ENCODE data around the gene SDK1. TPM values are rescaled to one million over a fixed set of nuclear protein-coding genes. Genes with fewer than 3 reads are reported as not detected.

Gene SDK1
- total and polyA plus RNA-seq, 2 donors (not counting 3 experiments of a cell fraction or from before 2014, with no cell fraction given), result 1.6 to 3.9 TPM

GRCh38 chr7:4265676-4266075 lies 964.6 kb downstream of the SDK1 start:
- Histone ChIP-seq H3K4me3 (replicated peaks in 1 of 3; ENCODE audit: insufficient read depth in 1 of 3, low read depth in 1 of 3, low read length in 3 of 3) (no peak overlapping the region), H4K20me1 (replicated peaks; ENCODE audit: control insufficient read depth, extremely low read depth, insufficient read depth, low read length) (no peaks in the 10 kb centered on the region), H3K9ac (replicated peaks; ENCODE audit: extremely low read depth, insufficient read depth, low read length) (no peak overlapping the region), H3K27me3 (ENCODE audit: control insufficient read depth in 2 of 2, insufficient read depth in 2 of 2, low read length in 2 of 2) (no peaks in the 10 kb centered on the region), H3K79me2 (ENCODE audit: control insufficient read depth, insufficient read depth, low read length) (no peaks in the 10 kb centered on the region), H3K36me3 (ENCODE audit: control insufficient read depth in 2 of 2, extremely low read depth in 1 of 2, insufficient read depth in 2 of 2, low read length in 2 of 2) (no peaks in the 10 kb centered on the region), H3K27ac (ENCODE audit: insufficient read depth, low read depth, low read length) (no peak overlapping the region), H2AFZ (ENCODE audit: low read depth, low read length) (no peak overlapping the region), H3K4me1 (ENCODE audit: control insufficient read depth, extremely low read depth, insufficient read depth, low read length) (no peaks in the 10 kb centered on the region), H3K9me1 (replicated peaks; ENCODE audit: control insufficient read depth, extremely low read depth, insufficient read depth, low read length) (no peaks in the 10 kb centered on the region), H3K9me3 (replicated peaks; ENCODE audit: control insufficient read depth, insufficient read depth, low read length) (peaks cover 2% of the 10 kb centered on the region), H3K4me2 (ENCODE audit: insufficient read depth, low read length) (no peak overlapping the region)
- CTCF ChIA-PET, result no interaction called here
- BruUV-seq (replicated peaks), result no TSS peak
- POLR2A ChIA-PET, result no interaction called here
- FAIRE-seq, result no peak
- dilution Hi-C loops (cut with MboI; ENCODE audit: extremely low pct_ligation_motif_present, low sequenced_read_pairs), result no loop called here
- TF ChIP-seq POLR2A (IDR thresholded peaks at IDR 0.05; ENCODE audit: low read depth, low read length) (no peak), FOS (IDR thresholded peaks at IDR 0.05; ENCODE audit: borderline replicate concordance, insufficient read depth, low read length) (no peak), JUN (IDR thresholded peaks at IDR 0.05; ENCODE audit: borderline replicate concordance, insufficient read depth, insufficient read length, low read depth) (no peak), MYC (IDR thresholded peaks at IDR 0.05; ENCODE audit: low read depth, low read length) (no peak), CTCF (IDR thresholded peaks at IDR 0.05; ENCODE audit: extremely low read depth in 1 of 2, insufficient read depth in 1 of 2, low read depth in 1 of 2, low read length in 2 of 2) (no peak), MAX (IDR thresholded peaks at IDR 0.05; ENCODE audit: insufficient read depth, insufficient read length) (no peak), POLR2AphosphoS5 (IDR thresholded peaks at IDR 0.05; ENCODE audit: insufficient read depth, low read depth, low read length) (no peak), GATA2 (IDR thresholded peaks at IDR 0.05; ENCODE audit: insufficient read depth, insufficient read length, low read depth, low read length) (no peak), EZH2 (IDR thresholded peaks at IDR 0.05; ENCODE audit: borderline replicate concordance, low read depth, low read length, severe bottlenecking) (no peak)
- intact Hi-C loops (cut with micrococcal nuclease), result no loop called here
- no peak for DNase-seq (ENCODE audit: low read depth, low spot score)

Data from endothelial cell of umbilical vein (primary cell).